Heart left ventricle (tissue), 13 donors: Measurements from ENCODE around the gene FAM180A.

Experiments
- CTCF ChIP-seq, 12 donors: fragments of 200-600 bp; sonication (generic) in 4 of 12; IDR thresholded peaks; one replicate each; pipeline versions ENCODE4 v1.5.0 to v1.8.0; 2018 to 2022; ENCODE audit warnings: antibody characterized with exemption in 12 of 12, mild to moderate bottlenecking in 5 of 12
- POLR2A ChIP-seq, 2 donors: fragments of 450-650 bp; IDR thresholded peaks; one replicate each; pipeline ENCODE4 v1.6.1; 2017; ENCODE audit warnings: antibody characterized with exemption in 2 of 2, mild to moderate bottlenecking in 2 of 2, moderate library complexity in 2 of 2
- donor health status: ischemic (EF 13 %, LVEDD 7.1; RV severe dilation, severe dysfunction).
- donor health status: DM: no; HTN: yes; CAD: no.
- donor health status: DM: no; HTN: no; CAD: no.
- donor health status: ischemic (EF 25% LVEDD 6.9; RV normal size, moderate dysfunction).
- donor health status: ischemic (EF 25% LVEDD 5.7; RV mildly dilated, moderate dysfunction).
- donor health status: ischemic (EF 35%, LVEDD 5.7; RV mildly dilated, moderate dysfunction).
- donor health status: nonischemic (EF 11% LVEDD 7.7; RV severe dilation, severe dysfunction).
- donor health status: DM: yes; HTN: yes; CAD: no.
- donor health status: PGD.
- donor health status: ischemic (EF 29% LVEDD 5.4; RV normal size, mild dysfunction).
- donor health status: nonischemic (EF 23%, LVEDD 6.1; RV moderate dilation, normal function).

- no peak for TF ChIP-seq POLR2A (IDR thresholded peaks at IDR 0.05)
- TF ChIP-seq CTCF (IDR thresholded peaks at IDR 0.05), result no peak
Measured at GRCh38 chr7:135706038-135706742, 42.4 kb downstream of the FAM180A start.
